HS-5 (cell line): ENCODE results near the gene WDR37.

ENCODE experiments used
- DNase-seq: peaks from one replicate; pipeline ENCODE4 v3.0.0-alpha.2; 2012; ENCODE audit warnings: low read depth

The WDR37 gene

GRCh38 chr10:1127629-1128028 is 71.4 kb downstream of the WDR37 start:
- no peak for DNase-seq

DNA sequence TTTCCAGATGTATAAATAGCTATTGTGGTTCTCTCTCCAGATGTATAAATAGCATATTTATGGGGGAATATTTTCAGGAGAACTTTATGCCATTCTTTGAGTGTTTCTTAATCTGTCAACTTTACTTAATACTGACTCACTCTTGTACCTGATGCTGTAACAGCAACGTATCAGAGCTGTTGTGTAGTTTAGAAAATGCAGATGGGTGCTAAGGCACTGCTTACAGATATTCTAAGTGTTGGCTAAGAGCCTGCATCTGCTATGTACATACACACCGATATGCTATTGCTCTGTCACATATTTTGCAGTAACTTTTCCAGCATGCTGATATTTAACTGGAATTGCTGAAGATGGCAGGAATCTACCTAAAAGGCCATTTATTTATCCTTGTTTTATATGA is 71.9 kb downstream of the WDR37 start:
- no peak for DNase-seq

GRCh38 chr10:1128649-1129048 is 72.5 kb downstream of the WDR37 start:
- DNase-seq, result no peak

DNA sequence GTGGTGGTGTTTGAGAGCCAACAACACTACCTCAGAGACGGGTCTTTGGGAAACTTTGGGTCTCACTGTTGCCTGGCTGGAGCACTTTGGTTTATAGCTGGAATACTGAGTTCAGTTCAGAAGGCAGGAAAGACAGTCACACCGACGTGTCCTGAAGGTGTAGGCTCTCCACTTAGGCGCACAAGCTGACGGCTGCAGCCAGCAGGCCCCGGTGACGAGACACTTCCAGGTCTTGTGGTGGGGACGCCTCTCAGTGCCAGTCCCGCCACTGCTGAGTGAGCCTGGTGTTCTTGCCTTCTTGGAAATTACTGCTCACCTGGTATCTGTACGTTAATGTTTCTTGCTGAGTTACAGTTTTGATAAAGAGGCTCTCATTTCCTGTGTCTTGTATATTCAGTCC is 74.0 kb downstream of the WDR37 start:
- no peak for DNase-seq

DNA sequence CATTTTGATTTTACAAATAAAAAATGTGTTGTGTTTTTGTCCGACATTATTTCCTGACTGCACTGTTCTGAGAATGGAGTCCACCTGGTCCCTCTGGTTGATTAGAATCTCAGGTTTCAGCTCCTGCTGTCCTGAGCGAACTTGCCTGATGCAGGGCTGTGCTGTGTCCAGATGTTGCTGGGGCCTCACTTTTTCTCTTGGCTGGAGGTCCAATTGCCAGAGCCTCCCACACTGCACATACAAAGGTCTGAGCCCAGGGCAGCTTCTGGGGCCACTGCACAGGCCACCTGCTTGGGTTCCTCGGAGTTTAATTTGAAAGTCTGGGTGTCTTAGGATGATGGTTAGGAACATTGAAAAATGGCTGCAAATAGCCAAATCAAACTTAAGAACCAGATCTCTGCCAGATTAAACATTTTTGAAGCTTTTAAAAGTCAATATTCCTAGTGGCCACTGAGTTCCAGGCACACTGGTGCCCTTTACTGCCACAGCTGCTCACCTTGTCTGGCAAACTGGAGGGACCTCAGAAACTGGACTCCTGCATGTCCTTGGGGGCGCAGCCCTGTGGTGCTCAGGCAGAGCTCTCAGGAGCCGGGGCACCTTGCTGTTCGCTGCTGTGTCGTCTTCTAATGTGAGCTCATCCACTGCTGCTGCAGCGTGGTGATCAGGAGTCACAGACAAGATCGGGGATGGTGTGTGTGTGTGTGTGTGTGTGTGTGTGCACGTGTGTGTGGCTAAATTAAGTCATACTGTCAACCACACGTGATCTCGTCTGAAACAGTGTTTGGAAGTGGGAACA is 75.0 kb downstream of the WDR37 start:
- DNase-seq, result no peak

GRCh38 chr10:1132584-1132983 is 76.4 kb downstream of the WDR37 start:
- DNase-seq, result no peak

DNA sequence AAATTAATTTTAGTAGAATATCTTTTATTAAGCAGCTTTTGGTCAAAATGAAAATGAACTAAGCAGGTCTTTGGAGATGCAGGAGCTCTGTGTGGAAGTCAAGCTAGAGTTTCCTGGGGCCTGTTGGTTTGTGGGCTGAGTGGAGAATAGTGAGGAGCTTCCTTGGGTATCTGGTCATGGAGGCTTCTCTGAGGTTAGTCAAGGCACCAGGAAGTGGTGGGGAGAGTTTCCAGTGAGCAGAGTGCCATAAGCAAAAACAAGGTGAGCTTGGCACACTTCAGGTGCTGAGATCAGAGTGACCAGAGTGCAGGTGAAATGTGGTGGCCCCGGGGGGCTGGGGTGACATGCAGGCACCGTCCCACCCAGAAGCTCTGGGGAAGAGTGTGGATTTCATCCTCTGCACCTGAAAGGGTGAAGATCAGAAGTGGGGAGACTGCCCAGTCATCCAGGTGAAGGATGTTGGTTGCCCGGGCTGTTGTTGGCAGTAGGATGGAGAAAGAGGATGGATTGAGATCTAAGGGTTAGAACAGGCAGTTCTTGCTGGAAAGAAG is 77.4 kb downstream of the WDR37 start:
- DNase-seq, result no peak

DNA sequence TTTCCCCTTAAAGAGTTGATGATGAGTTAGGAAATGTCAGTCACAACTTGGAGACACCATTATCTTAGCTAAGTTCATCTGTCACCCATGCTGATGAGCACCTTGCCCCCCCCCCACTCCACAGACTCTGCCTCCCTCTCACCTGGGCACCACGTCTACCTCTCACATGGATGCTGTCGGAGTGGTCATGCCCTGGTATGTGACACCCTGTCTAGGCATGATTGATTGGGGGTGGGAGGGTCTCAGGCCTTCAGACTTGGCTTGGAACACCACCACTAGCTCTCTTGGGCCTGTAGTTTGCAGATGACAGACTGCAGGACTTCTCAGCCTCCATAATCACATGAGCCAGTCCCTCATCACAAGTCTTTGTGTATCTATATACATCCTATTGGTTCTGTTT is 78.0 kb downstream of the WDR37 start:
- no peak for DNase-seq

- no peak for DNase-seq
These were observed 80.1 kb downstream of the WDR37 start for GRCh38 chr10:1136268-1136667.

- DNase-seq, result no peak
These were observed 81.4 kb downstream of the WDR37 start for GRCh38 chr10:1137499-1138163.

- DNase-seq, result no peak
These were observed 82.3 kb downstream of the WDR37 start for GRCh38 chr10:1138529-1138928.

GRCh38 chr10:1141261-1141660 is 85.1 kb downstream of the WDR37 start:
- DNase-seq, result no peak

DNA sequence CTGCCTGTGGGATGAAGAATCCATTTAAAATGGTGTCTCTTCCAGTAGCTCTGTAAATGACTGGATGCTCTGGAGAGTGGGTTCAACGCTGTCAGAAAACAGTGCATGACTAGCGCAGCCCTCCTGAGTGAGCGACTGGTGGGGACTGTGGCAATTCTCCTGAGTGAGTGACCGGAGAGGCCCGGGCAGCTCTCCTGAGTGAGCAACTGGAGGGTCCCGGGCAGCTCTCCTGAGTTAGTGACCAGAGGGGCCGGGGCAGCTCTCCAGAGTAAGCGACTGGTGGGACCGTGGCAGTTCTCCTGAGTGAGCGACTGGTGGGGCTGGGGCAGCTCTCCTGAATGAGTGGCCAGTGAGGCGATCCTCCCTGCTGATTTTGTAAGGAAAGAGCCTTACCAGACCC is 85.5 kb downstream of the WDR37 start:
- DNase-seq, result no peak

DNA sequence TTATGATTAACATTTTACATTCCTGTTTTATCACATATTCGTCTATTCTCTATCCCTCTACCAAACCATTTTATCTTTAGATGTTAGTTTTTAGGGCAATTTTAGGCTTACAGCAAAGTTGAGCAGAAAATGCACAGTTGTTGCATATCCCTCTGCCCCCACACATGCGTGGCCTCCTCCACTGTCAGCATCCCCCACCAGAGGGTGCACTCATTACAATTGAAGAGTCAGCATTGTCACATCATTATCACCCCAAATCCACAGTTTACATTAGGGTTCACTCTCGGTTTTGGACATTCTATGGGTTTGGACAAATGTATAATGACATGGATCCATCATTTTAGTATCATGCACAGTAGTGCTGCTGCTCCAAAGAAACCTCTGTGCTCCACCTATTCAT is 86.4 kb downstream of the WDR37 start:
- DNase-seq, result no peak

DNA sequence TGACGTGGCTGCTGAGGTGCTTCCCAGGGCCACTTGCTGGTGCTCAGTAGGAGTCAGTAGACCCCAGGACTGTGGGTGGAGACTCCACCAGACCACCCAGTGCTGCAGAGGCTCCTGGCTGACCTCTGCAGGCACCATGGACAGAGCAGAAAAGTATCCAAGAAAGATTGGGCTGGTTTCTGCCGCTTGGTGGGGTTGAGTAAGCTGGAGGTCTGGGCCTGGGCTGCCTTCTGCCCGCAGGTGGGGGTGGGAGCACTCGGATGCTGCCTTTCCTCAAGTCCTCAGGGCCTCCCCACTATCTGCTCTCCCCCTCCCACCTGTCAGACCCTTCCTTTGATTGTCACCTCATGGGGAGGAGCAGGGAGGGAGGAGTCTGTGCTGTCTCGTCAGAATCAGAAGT is 91.6 kb downstream of the WDR37 start:
- no peak for DNase-seq

GRCh38 chr10:1148855-1149605 is 92.8 kb downstream of the WDR37 start:
- DNase-seq, result no peak

GRCh38 chr10:1149793-1150637 is 93.8 kb downstream of the WDR37 start:
- DNase-seq, result no peak

- no peak for DNase-seq
These were observed 94.4 kb downstream of the WDR37 start for GRCh38 chr10:1150638-1150955.

DNA sequence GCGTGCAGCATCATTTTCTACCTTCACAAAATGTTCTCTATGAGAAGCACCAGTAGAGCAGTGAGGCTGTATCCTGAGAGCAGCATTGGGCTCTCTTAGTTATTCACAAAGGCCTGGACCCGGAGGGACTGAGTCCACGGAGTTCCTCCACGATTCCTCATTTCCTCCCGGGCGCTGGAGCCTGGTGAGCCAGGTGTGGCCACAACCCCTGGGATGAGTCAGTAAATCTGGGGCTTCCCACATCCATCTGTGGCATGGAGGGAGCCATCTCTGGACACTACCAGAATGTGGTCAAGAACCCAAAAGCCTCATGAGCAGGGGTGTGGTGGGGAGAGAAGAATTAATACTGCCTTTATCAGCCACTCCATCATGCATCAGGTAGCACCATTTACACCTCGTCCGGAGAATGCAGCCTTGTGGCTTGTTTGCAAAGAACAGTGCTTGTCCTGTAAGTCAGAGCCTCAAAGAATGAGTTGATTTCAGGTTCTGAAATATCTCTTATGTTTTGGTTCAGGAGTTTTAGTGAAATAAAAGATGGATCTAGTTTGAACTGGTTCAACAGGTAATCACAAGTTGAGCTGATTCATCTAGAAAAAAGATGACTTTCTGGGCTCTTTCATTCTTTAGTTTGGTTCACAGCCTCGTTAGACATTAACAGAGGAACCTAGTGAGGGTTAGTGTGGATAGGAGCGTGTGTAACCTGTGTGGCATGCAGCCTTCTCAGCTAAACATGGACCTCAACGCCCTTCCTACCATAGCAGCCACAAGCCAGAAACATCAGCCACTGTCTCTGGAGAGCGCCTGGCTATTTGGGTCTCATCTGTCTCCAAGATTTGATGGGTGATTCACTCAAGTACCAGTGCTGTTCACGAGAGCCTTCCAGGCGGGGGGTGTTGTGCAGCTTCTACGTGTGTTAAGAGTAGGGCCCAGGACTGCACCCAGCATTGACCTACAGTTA is 95.2 kb downstream of the WDR37 start:
- DNase-seq, result no peak

GRCh38 chr10:1152386-1153250 is 96.4 kb downstream of the WDR37 start:
- no peak for DNase-seq
